22Rv1 (cell line): ENCODE measurements around the gene LNPEP.

Experiments
- H3K27ac ChIP-seq: fragments of 450-650 bp; 2 replicates; pipeline ENCODE4 v1.5.1; 2017
- CTCF ChIP-seq: fragments of 450-650 bp; IDR thresholded peaks from 2 replicates; pipeline ENCODE4 v1.5.1; 2017; ENCODE audit warnings: mild to moderate bottlenecking
- ZFX ChIP-seq: fragments of 450-650 bp; IDR thresholded peaks from 2 replicates; pipeline ENCODE4 v1.6.1; 2017; ENCODE audit warnings: antibody characterized with exemption, borderline replicate concordance

The LNPEP gene

GRCh38 chr5:96919754-96920197, 16.1 kb upstream of the LNPEP start:
- TF ChIP-seq ZFX, result no peak
- no peak for TF ChIP-seq CTCF
- no peak overlapping the region for H3K27ac ChIP-seq

GRCh38 chr5:96920744-96921355, 15.0 kb upstream of the LNPEP start:
- H3K27ac ChIP-seq, result no peak overlapping the region
- no peak for TF ChIP-seq ZFX
- no peak for TF ChIP-seq CTCF

- H3K27ac ChIP-seq, result no peak overlapping the region
- no peak for TF ChIP-seq CTCF
- no peak for TF ChIP-seq ZFX
Observed at GRCh38 chr5:96922499-96923244, 13.2 kb upstream of the LNPEP start.

- no peak for TF ChIP-seq CTCF
- TF ChIP-seq ZFX, result no peak
- no peak overlapping the region for H3K27ac ChIP-seq
Observed at GRCh38 chr5:96924016-96924443, 11.8 kb upstream of the LNPEP start.

GRCh38 chr5:96926276-96926675, 9.6 kb upstream of the LNPEP start:
- TF ChIP-seq CTCF (no peak), ZFX (no peak)

GRCh38 chr5:96927008-96927407, 8.9 kb upstream of the LNPEP start:
- no peak overlapping the region for H3K27ac ChIP-seq
- TF ChIP-seq CTCF, result no peak

More at GRCh38 chr5:96926276-96926675, 9.6 kb upstream of the LNPEP start:
- H3K27ac ChIP-seq, result no peak overlapping the region

- TF ChIP-seq ZFX, result no peak
- TF ChIP-seq CTCF, result no peak
- no peak overlapping the region for H3K27ac ChIP-seq
Observed at GRCh38 chr5:96928931-96929708, 6.8 kb upstream of the LNPEP start.
